ENCODE data around the gene JAKMIP2.
"Not testable (repeated sequence)": the region's sequence is repeated elsewhere in the genome, so short reads cannot be mapped to it uniquely, and the experiment has no call there.

The JAKMIP2 gene

DNA sequence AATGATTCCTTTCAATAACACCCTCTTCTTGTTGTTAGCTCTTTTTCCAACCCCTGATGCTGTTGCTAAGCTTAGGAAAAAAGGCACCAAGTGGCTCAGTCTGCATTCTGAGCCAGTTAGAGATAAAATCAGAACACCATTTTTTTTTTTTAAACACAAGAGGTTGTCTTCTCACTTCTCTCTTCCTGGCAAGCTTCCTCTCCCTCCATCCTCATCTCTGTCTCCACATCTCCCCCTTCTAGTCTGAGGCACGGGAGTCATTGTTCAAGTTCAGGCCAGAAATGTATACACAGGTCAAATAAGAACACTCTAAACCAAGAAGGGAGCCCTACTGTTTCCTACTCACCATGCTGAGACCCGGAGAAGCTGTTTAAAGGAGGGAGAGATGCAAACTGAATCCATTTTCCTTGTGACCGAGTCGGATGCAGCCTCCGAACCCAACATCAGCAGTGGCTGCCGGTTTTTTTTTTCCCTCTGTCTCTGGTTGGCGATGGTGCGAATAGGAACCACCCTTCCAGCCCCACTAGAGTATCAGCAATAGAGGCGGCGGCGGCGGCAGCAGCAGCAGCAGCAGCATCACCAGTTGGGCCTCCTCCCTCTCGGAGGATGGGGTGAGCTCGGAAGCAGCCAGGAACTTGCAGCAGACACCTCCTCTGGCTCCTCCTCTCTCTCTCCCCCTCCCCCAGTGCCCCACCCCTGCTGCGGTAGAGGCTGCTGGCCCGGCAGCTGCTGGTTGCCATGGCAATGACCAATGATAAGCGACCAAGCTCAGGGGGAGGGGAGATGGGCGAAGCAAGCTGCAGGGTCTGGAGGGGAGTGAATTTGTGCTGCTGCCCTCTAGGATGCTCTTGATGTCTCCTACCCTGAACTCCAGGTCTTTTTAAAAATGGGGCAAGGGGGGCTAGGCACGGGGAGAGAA, at the start of gene JAKMIP2:
Gene JAKMIP2 (minus strand): TSS at position 619 of the 919 bp plus-strand sequence. CDS start 110,922 bp downstream, outside the sequence.
- peak; percentile 95 to 96 for DNase-seq

DNA sequence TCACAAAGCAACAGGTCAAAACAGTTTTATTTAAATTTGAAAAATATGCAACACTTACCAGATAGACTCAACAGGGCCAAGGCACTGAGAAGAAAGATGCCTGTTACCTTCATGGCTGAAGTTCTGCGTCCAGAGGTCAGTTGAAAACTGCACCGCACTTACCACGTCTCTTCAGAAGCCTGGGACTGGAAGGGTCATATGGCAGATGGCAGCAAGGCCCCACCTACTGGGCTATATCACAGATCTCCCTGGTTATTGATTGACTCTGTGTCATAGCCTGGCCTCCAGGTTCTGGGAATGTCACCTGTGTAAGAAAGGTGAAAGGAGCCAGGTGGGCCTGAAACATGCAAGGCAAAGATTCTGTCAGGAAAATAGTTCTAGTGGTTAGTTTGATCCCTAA, 48.9 kb upstream of the JAKMIP2 start, which contains the start of gene SPINK1:
Gene SPINK1 (minus strand): TSS at position 207 of the 400 bp plus-strand sequence. CDS start 94 bp downstream, at position 113.
- DNase-seq, result no peak

DNA sequence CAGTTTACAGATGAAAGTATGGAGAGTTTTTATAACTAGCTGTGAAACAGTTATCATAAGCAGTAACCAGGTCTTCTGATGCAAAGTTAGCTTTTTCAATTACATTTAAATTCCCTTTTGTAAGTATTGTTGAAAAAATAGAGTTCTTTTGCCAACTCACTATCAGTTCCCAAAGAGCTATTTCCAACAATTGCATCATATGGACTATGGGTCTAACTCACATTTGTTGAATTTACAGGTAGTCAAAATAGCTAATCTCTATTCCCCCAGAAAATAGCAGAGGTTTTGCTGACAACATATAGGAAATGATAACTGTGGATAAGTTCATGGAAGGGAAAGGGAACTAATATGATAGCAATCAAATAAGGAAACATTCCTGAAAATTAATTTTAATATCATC, 47.5 kb upstream of the JAKMIP2 start:
- no peak for DNase-seq

DNA sequence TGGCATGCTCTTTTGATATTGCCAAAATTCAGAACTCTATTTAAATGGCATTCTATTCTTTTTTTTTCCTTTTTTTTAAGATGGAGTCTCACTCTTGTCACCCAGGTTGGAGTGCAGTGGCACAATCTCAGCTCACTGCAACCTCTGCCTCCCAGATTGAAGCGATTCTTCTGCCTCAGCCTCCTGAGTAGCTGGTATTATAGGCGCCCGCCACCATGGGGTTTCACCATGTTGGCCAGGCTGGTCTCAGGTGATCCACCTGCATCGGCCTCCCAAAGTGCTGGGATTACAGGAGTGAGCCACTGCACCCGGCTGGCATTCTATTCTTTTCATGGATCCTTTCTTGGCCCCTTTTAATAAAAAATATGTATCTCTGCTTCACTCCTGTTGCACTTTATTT, 44.5 kb upstream of the JAKMIP2 start:
- DNase-seq, result not testable (repeated sequence)

DNA sequence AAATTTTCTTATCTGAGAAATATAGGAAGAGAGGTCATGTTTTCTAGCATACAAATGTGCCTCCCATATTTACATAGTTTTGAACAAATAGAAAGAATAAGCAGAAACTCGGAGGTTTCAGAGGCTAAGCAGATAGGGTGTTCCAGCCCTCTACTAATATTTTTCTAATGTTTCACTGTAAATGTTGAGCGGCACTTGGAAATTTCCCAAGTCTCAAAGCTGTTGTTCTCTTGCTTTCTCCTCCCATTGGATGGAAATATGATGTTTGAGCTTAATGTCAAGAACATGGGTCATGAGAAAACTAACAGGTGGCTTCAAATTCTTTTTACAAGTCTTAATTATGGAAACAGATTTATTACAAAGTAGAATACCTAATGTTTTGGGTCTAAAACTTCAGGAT, 43.8 kb upstream of the JAKMIP2 start:
- DNase-seq, result no peak

DNA sequence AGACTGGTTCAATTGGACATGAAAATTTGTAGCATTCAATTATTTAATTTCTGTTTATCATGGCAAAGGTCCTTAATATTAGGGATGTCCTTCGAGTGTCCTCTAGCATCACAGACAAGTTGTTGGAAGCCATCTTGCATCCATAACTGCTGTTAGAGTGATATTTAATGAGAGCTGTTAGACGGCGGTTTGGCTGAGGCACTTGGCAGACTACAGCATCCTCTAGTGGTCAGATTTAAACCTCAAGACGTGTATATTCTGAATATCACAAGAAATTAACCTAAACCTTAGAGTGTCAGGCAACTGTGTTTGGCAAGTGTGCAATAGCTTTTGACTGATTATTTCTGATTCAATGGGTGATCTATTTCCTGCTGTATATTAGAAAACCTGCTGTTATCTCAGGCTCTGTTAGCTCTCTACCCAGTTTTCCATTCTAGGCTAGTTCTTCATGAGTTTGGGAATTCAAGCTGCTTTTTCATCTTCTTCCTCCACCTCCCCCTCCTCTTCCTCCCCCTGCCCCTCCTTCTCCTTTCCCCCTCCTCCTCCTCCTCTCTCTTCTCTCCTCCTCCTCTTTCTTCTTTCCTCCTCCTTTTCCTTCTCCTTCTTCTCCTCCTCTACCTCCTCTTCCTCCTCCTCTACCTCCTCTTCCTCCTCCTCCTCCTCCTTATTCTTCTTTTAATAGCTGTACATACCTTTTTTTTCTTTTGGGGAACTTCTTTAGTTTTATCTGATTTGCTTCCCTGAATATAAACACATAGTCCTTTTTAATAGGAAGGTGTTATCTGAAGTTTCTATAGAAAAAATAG, 40.4 kb upstream of the JAKMIP2 start:
- DNase-seq, result peak; percentile 61 to 76

DNA sequence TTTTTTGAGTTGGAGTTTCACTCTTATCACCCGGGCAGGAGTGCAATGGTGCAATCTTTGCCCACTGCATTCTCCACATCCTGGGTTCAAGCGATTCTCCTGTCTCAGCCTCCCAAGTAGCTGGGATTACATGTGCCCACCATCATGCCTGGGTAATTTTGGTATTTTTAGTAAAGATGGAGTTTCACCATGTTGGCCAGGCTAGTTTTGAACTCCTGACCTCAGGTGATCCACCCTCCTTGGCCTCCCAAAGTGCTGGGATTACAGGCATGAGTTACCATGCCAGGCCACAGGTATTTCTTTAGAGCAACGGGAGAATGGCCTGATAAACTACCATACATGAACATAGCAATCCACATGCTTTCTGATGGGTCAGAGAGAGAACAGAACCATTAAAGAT, 39.7 kb upstream of the JAKMIP2 start:
- DNase-seq, result not testable (repeated sequence)

DNA sequence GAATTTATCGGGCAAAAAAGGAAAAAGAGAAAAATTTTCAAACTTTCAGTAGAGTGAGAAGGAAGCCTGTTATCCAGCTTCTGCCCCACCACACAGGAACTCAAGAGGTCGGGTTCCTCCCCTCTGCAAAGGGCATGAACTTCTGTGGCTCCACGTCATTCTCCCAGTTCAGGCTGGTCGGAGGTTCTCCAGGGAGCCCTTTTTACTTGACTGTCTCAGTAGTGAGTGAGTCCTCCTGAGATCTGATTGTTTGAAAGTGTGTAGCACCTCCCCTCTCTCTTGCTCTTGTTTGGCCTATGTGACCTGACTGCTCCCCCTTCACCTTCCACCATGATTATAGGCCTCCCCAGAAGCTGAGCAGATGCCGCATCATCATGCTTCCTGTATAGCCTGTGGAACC, 39.2 kb upstream of the JAKMIP2 start:
- DNase-seq, result no peak

DNA sequence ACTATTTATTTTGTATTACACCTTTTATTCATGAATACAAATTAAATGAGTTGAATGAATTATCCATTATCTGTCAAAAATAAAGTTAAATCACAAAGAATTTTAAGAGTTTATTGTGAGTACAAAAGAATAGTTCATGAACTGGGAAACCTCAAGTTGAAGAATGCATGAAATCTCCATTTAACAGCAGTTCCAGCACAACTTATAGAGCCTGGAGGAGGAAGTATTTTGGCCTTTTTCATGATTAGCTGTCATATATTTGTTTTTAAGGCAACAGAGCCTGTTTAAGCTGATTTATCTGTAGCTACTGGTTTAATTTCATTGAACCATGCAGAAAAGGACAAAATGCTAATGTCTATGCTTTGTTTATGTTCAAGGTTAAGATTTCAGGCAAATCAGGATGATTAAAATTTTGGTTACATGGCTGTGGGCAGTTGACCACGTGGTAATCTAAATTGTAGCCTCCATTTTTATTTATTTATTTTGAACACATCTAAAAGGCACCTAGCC, 36.8 kb upstream of the JAKMIP2 start:
- no peak for DNase-seq

DNA sequence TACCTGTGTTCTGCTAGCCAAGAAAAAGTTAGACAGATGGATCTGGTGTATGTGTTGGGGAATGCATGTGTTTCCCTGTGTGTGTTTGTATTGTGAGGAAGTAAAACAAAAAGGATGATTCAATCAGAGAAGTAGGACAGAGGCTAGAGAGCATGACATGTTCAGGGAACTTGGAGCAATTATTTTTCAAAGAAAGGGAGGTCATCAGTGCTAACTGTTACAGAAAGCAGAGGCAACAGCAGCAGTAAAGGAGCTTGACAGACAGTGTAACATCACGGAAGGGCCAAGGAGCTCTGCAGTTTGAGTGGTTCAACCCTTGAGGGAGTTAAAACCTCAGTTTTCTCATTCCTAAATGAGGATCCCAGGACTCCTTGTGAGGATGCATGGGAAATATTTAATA, 35.8 kb upstream of the JAKMIP2 start:
- DNase-seq, result no peak

DNA sequence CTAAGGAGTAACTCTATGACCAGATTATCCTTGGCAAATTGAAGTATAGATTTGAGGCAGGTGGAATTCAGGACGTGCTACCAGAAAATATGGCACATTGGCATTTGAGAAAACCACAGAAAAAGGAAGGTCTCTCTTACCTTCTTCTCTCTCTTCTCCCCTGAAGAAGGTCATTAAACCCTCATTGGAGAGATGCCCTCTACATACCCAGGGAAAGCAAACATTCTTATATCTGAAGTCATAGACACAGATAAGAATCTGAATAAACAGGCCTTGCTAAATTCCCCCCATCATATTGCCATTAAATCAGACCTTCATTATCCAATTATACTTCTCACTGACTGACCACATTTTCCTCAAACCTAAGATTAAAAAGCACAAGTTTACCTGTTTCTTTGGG, 31.2 kb upstream of the JAKMIP2 start:
- no peak for DNase-seq

DNA sequence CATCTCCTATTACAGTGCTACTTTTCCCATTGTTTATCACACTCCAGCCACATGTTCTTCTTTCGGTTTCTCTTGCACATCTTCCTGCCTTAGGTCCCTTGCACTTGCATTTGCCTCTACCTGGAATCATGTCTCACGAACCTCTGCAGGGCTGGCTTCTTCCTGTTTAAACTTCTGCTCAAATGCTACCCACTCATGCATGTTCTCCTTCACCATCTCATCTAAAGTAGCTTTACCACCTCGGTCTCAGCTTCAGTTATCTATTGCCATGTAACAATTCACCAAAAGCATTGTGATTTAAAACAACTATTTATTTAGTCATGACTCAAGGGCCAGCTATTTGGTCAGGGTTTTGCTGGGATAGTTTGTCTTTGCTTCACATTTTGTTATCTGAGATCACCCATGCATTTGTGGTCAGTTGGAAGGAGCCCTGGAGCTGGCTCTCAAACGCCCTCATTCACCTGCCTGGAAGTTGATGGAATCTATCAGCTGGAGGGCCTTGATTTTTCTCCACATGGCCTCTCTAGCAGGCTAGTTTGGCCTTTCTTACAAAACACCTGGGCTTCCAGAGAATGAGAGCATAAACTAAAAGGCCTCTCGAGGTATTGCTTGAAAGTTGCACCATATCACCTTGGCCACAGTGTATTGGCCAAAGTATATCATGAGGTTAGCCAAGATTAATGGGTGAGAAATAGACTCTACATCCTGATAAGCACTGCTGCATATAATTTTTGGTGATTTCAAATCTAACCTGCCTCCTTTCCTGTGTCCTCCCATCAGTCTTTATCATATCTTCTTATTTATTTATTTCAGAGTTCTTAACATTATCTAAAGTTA, 27.5 kb upstream of the JAKMIP2 start:
- no peak for DNase-seq

DNA sequence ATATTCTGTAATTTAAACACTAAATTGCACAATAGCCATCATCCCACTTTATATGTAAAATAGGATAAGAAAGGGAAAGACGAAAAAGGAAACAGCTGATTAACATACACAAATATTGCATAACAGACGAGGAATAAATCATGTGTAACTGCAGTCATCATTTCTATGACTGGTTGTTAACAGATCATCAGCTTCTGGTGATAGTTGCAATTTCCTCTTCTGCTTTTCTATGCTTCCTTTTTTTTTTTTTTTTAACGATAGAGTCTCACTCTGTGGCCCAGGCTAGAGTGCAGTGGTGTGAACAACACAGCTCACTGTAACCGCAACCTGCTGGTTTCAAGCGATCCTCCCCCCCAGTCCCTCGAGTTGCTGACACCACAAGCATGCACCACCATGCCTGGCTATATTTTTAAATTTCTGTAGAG, 22.5 kb upstream of the JAKMIP2 start:
- DNase-seq, result peak in 1 of 2 experiments; percentile 31

DNA sequence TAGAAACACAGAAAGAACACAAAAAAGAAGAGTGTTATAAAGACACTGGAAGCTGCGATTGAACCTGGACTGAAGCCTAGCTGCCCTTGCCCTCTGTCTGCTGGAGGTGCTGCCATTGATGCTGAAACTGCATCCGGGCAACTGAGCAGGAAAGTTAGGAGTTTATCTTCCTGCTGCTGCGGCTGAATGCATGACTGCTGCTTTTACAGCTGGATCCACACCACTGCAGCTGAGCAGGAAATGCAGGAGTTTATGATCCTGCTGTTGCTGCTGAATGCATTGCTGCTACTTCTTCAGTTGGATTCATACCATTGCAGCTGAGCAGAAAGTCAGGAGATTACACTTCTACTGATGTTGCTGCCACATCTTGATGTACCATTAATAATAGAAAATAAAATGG, 21.8 kb upstream of the JAKMIP2 start:
- peak in 1 of 2 experiments; percentile 19 for DNase-seq

DNA sequence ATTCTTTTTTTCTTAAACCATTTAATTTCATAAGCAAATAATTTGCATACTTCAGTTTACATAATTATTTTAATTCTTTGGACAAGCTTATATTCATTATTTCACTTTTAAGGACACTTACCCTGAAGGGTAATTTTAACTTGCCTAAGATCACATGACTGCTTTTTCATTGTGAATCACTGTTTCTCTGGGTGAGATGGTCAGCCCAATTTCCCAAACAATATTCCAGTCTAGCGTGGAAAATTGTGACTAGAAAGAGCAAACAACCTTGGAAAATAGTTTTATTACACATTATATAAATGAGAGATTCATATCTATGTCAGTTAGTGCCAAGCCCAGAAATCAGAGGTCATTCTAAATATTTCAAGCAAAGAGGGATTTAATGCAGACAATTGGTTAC, 21.4 kb upstream of the JAKMIP2 start:
- DNase-seq, result no peak

DNA sequence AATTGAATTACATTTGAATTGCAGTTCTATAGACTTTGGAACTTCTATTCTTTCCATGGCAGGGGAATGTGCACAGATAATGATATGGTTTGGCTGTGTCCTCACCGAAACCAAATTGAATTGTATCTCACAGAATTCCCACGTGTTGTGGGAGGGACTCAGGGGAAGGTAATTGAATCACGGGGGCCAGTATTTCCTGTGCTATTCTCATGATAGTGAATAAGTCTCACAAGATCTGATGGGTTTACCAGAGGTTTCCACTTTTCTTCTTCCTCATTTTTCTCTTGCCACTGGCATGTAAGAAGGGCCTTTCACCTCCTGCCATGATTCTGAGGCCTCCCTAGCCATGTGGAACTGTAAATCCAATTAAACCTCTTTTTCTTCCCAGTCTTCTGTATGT, 20.6 kb upstream of the JAKMIP2 start:
- not testable (repeated sequence) for DNase-seq

DNA sequence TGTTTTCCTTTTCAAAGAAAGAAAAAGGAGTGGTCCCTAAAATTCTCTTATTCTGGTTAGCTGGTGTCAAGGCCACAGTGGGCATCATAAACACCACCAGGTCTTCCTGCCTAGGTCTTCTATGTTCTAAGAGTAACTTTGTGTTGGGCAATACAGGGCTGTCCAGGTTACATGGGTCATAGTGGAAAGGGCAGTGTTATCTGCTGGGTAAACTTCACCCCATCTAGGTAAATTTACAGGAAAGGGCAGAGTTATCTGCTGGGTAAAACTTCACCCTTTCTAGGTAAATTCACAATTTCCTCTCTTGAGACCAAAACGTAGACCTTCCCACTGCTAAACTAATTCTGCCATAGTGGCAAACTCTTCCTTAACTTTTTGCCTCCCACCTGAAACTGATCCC, 18.9 kb upstream of the JAKMIP2 start:
- DNase-seq, result no peak

DNA sequence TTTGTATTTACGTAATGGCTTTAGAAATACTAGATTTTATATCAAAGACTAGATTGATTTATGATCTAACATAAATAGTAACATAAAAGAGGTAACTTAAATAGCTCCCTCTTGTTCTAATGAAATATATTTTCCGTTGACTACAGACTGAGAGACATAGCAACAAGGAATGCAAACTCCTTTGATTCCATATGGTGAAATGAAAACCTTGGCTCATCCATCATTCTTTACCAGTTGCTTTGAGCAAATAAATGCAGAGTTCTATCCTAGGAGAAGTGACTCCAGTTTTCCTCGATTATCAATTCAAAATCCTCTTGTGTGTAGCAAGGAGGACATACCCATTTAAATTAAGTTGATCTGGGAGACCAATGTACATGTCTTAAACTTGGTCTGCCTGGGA, 18.0 kb upstream of the JAKMIP2 start:
- no peak for DNase-seq

DNA sequence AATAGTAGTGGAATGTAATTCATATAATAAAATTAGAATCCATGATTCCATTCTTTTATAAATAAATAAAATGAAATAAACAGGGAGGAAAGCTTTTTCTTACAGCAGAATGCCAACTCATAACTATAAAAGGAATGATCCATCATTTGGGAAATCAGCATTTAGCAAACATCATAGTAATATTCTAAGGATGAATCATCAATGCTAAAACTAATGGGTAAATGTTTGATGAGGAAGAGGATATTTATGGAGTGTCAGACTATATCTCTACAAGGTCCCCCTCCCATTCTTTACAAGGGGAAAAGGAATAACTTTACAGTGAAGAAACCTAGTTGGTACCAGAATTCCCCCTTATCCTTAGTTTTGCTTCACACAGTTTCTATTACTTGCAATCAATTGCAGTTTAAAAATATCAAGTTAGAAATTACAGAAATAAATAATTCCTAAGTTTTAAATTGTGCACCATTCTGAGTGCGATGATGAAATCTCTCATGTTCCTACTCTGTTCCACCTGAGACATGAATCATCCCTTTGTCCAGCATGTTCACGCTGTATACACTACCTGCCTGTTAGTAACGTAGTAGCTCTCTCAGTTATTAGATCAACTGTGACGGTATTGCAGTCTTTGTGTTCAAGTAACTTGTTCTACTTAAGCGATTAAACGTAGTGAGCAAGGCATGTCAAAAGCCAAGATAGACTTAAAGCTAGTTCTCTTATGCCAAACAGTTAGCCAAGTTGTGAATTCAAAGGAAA, 14.2 kb upstream of the JAKMIP2 start:
- DNase-seq, result no peak

DNA sequence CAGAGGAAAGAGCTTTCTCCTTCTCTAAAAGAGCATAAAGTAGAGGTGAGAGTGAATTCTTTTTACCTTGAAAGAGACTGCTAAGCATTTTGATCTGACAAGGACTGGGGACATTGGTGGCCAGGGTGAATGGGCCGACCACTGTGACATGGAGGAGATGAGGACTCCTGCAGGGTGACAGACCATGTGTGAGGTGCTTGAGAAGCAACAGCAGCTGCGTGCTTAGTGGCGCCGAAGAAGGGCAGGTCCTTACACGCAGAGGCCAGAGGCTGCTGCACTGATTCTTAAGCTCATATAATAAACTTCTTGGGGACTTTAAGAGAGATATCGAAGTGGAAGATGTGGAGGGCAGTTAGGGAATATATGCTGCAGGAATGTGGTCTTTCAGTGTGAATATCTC, 8.7 kb upstream of the JAKMIP2 start:
- DNase-seq, result no peak

DNA sequence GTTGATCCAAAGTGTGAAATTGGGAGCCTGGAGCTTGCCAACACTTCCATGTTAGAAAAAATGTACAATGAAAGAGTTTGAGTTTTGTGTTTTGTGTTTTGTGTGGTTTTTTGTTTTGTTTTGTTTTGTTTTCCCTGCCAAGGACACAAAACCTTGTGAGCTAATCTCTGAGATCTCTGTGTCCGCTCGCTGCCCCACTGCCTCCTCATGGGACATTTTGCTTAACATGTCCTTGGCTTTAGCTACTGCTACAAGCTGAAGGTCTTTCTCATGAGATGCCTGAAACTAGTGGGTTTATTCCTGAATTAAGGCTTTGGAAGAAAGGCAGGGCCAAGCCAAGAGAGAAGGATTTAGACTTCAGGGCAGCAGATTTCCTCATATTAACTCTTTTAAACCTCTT, 7.3 kb upstream of the JAKMIP2 start:
- DNase-seq, result no peak

DNA sequence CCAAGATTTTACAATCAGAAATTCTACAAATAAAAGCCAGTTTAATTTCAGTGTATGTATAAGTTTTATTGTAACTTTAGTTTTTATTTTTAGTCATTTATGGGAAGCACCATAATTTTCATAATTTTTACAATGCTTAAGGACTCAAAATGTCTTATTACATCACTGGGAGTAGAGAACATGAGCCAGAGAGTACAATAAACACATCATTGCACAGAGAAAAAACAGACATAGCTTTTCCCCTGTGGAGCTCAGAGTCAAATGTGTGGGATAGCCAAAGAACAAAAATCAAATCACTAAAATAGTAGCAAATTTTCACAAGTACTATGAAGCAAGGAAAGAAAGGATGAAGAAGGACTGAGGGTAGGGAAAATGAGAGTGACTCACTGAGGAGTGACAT, 5.5 kb upstream of the JAKMIP2 start:
- no peak for DNase-seq
